Prostate gland (tissue), 2 donors: ENCODE data around the gene NETO1.

ENCODE experiments used
- CTCF ChIP-seq, 4 experiments: fragments of 200-600 bp in 2 of 4; fragments of 450-650 bp in 2 of 4; sonication (generic) in 2 of 4; IDR thresholded peaks; 1 replicate in 3 of 4; 2 replicates in 1 of 4; pipeline ENCODE4 v1.5.1; 2016 to 2019; ENCODE audit warnings: antibody characterized with exemption in 4 of 4, mild to moderate bottlenecking in 2 of 4, moderate library complexity in 2 of 4
- POLR2A ChIP-seq: fragments of 450-650 bp; IDR thresholded peaks from one replicate; pipeline ENCODE4 v1.6.1; 2016; ENCODE audit warnings: antibody characterized with exemption, mild to moderate bottlenecking

- TF ChIP-seq CTCF (IDR thresholded peaks at IDR 0.05): no peak
- no peak for TF ChIP-seq POLR2A
Observed at GRCh38 chr18:72878143-72878542, 10.4 kb upstream of the NETO1 start.
